ENCODE results near the gene B9D1. TPM values are rescaled to one million over a fixed set of nuclear protein-coding genes. Genes with fewer than 3 reads are reported as not detected.
A peak's percentile ranks its signal among the peaks of the same experiment; 100 is the strongest.

Gene B9D1
- total and polyA plus RNA-seq, 9 of the 15 experiments (the other 6 are each of a cell fraction or from before 2014, with no cell fraction given), result 8.9 to 28.0 (median 17.9) TPM

- TF ChIP-seq CHD7 (IDR thresholded peaks at IDR 0.05; ENCODE audit: low read depth, low read length), result no peak
- TF ChIP-seq ZNF511 (CRISPR knock-in tag; IDR thresholded peaks at IDR 0.05), result no peak
- TF ChIP-seq TAF7 (tag; IDR thresholded peaks at IDR 0.05), result peak; percentile 47; the same call in 1 of the 2 replicates
- peak; percentile 75 for TF ChIP-seq TBP (optimal IDR thresholded peaks at IDR 0.05; ENCODE audit: low read depth, low read length)
- TF ChIP-seq KDM5B (IDR thresholded peaks at IDR 0.05; ENCODE audit: insufficient replicate concordance, low read depth, low read length), result peak; percentile 74
- peak; percentile 44; the same call in 1 of the 2 replicates for TF ChIP-seq FOSL1 (tag; conservative IDR thresholded peaks at IDR 0.05)
- TF ChIP-seq ZNF695 (CRISPR knock-in tag; IDR thresholded peaks at IDR 0.05), result no peak
- peak; percentile 94 for TF ChIP-seq THAP7 (CRISPR knock-in tag; IDR thresholded peaks at IDR 0.05)
- no peak for TF ChIP-seq ELF4 (CRISPR knock-in tag; IDR thresholded peaks at IDR 0.05)
- TF ChIP-seq GMEB1 (CRISPR knock-in tag; IDR thresholded peaks at IDR 0.05), result peak; percentile 70
- peak; percentile 9 for TF ChIP-seq HMGN3 (IDR thresholded peaks at IDR 0.05; ENCODE audit: borderline replicate concordance, extremely low read depth, insufficient read length, low read depth, low read length)
- TF ChIP-seq SMARCA4 (IDR thresholded peaks at IDR 0.05), result no peak
- TF ChIP-seq DIDO1 (tag; IDR thresholded peaks at IDR 0.05; ENCODE audit: low read depth), result no peak
Measured at GRCh38 chr17:19377602-19378415, 15.3 kb upstream of the B9D1 start (continued).

All from K562 (cell line).